ENCODE data around the gene ANKRD26.
A peak's percentile ranks its signal among the peaks of the same experiment; 100 is the strongest.
"Not testable (repeated sequence)": the region's sequence is repeated elsewhere in the genome, so short reads cannot be mapped to it uniquely, and the experiment has no call there.

ANKRD26 gene

DNA sequence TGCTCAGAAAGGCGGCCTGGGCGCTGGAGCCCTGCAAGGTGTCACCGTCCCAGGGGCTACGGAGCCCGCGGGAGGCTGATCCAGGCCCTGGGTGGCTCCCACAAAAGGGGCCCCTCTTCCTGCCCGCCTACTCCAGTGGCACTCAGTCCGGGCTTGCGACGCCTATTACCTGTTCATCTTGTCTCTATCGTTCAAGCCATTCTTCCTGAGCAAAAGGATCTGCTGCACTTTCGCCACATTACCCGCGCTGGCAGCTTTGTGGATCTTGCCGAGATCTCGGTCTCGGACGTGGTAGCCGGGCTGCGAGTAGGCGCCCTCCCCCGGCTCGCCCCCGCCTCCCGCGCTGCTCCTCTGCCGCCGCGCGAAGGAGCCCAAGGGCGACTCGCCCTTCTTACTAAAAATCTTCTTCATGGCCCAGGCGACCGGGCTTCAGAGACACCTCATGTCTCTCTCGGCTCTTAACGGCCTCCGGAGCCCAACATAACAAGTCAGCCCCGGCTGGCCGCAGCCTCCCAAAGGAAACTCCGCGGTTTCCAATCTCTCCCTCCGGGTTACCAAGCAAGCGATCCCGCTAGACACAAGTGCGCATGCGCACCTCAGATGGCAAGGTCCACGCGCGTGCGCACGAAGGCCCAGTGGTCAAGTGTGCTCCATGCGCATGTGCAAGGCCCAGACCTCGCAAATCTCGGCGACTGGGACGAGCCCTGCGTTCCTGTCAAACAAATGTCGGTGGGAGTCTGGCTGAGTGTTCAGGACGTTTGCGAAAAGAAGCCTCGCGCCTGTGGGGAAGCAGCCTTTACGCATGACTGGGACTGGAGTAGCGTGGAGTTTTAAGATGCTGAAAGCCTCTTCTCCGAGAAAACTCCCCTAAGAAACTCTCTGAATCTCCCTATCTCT lies at the start of gene ANKRD26:
Gene ANKRD26, minus strand, starts transcription at position 579 of the 897 bp plus-strand sequence. Its CDS starts 168 bp downstream, at position 411.
- peak; percentile 90 for DNase-seq

DNA sequence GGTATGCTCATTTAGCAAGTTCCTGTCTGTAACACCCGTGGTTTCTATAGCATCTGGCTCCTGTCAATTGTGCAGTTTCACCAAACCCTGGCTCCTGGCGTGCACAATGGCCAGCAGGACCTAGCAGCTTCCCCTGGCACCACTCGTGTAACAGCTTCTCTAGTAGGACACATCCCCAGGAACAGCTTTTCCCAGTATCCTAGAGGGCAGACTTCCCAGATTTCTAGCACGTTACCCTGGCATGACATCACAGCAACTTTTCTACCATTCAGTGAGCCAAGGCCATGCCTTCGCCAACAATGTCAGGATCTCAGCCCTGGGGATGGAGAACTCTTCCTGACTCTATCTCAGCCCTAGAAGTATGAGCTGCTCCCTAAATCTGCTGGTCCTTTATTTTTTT lies 47.4 kb upstream of the ANKRD26 start:
- DNase-seq = no peak

DNA sequence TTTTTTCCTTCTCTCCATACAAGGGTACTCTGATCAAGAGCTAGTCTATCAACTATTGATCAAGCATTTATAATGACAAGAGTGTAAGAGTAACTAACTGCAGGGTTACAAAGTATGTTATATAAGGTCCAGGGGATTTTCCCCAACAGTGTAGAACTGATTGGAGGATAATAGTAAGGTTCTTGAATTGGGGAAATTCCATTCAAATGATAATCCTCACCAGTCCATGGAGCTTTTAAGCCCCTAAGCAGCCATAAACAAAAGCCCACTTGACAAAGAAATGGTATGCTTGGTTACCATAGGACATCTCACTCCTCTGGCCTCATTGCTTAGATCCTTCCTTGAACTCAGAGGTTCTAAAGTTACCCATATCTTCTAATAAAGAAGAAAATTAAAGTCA lies 45.6 kb upstream of the ANKRD26 start:
- no peak for DNase-seq

DNA sequence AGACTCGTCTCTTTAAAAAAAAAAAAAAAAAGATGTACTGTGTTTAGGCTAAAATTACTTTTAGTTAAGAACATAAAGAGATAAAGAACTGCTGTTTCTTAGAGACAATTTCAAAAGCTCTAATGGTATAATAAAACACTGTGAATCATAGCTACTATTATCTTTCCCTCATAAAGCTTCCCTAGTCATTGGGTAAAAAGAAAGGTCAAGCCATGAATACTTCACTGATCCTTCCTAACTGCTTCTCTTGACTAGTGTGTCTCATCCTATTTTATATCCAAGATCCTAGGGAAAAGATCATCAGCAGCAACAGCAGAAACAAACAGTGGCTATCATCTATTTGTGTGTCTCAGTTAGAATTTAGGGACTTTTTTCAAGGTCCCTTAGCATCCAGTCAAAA lies 43.4 kb upstream of the ANKRD26 start:
- DNase-seq = no peak

DNA sequence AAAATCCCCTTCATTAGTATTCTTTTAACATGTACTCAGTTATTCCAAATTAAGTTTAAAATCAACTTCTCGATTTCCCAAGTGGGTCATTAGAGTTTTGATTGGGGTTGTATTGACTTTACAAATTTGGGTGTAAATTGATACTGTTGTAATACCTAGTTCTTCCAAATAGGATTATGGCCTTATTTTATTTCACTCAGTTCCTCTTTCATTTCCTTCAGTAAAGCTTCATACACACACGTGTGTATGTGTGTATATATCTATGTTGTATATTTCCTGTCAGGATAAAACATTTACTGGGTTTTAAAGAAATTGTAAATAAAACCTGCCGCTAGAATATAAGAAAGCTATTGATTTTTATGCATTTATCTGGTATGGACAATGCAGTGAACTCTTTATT lies 38.0 kb upstream of the ANKRD26 start:
- DNase-seq = no peak

DNA sequence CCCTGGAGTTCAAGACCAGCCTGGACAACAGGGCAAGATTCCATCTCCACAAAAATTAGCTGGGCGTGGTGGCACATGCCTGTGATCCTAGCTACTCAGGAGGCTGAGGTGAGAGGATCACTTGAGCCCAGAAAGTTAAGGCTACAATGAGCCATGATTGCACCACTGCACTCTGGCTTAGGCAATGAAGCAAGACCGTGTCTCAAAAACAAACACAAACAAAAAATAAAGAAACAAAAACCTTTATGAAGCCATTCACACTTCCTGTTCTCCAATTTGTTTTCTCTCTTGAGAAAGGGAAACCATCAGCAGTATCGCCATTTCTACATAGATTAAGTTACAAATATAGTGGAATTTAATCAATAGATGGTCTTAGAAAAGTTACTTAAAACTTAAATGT lies 34.1 kb upstream of the ANKRD26 start:
- DNase-seq = no peak

DNA sequence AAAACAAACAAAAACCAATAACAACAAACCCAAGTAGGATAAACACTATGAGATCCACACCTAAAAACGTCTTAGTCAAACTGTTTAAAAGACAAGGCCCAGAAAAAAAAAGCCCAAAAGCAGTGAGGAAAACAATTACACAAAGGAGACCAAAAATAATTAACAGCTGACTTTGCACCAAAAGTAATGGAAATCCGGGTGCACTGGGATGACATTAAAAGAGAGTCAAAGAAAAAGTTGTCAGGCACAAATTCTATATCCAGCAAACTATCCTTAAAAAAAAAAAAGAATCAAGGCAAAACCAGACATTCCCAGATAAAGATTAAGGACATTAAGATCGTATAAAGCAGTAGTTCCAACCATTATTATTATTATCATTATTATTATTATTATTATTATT lies 7.9 kb upstream of the ANKRD26 start:
- no peak for DNase-seq

DNA sequence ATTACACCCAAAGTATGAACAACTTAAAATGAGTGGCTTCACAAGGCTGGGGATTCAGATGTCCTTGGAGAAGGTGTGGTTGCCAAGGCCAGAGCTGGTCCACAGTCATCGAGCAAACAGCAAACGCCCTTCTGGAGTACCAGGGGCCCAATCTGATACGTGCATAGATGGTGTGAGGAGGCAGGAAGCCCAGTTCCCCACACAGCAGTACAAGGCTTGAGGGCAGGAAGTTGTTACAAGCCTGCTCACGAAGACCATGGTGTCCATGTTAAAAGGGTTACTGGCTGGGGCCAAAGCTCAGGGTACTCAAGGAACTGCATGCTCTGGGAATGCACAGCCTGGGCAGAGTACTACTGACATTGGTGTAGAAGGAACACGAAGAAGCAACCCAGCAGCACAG lies 4.6 kb upstream of the ANKRD26 start:
- no peak for DNase-seq

DNA sequence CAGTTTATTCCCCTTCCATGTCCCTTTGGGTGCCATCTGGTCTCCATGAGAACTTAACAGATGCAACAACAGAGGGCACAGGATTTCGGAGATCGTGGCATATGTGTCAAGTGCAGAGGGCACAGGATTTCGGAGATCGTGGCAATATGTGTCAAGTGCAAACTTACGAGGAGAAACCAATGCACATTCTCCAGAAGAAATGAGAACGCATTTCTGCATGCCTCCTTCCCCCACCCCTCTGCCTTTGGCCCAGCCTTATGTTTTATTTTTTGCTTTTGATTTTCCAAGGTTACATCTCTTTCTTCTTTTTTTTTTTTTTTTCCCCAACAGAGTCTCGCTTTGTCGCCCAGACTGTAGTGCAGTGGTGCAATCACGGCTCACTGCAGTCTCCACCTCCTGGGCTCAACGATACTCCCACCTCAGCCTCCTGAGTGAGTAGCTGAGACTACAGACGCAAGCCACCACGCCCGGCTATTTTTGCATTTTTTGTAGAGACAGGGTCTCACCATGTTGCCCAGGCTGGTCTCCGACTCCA lies 586 bp upstream of the ANKRD26 start:
- peak; percentile 79 for DNase-seq

DNA sequence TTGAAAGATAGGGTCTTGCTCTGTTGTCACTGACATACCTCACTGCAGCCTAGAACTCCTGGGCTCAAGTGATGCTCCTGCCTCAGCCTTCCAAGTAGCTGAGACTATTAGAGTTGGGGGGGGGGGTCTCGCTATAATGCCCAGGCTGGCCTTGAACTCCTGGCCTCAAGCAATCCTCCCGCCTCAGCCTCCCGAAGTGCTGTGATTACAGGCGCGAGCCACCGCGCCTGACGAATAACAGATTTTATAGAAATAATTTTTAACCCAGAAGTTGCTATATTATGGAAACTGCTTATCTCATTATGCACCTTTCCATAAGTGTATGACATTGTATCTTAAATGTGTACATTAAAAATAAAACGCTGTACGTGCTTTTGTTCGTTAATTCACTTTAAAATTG lies 846 bp downstream of the ANKRD26 start:
- DNase-seq = no peak

DNA sequence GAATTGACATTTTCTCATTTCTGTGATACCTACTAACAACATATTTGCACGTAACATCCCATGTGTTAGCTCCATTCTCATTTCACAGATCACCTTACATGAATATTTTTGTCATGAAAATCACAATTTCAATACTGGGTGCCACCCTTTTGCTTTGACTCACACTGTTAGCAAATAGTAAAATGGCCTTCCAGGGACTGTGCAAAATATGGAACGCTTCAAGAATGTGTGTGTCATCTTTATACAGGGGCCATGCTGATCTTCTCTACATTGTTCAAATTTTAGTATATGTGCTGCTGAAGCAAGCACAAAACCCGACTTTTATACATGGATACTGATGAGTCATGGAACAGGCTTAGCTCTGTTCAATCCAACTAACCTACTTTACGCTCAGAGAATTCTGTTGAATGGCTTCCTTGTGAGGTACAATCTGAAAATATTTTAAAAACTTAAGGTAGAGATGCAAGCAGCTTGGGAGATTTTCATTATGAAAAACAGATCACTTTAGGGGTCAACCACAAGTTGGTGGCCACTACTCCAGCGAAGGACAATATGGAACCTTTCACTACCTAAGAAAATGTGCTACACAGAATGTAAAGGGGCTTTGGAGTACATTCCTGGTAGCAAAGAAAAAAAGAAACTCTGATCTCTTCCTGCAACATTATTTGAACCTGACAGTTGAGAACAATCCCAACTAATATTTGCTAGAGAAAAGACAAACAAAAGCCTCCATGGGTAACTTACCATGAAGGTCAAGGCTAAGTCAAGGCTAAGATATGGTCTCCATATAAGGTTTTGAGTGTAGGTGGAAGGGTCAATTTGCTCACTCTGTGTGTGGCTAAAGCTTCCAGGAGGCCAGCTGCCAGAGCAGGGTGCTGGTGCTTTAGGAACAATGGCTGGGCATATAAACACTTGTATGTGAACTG lies 11.9 kb downstream of the ANKRD26 start:
- no peak for DNase-seq

DNA sequence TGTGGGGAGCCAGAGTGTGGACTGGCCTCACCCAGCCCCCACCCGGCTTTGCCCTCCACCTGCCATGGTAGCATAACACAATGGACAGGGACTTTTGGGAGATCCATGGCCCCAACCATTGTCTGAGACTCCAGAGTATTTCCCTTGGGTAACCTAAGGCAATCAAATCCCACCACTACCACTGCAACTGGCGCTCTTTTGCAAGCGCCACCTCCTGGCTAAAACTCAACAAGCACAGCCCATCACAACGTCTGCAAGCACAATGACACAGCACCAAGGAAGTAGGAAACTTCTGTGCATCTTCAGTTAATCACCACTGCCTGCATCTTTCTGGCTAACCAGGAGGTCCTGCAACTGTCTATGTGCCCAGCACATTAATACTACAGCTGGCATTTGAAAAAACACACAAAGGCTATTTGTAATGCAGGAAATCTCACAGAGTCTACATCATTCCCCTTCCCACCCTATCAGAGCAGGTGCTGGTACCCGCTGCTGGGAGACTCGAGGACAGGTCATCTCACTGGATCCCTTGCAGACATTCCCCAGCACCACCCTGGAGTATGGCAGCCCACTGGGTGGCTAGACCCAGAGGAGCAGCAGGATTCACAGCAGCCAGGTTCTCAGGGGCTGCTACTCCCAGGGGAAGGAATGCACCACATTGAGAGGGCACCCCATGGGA lies 27.7 kb downstream of the ANKRD26 start:
- DNase-seq = no peak

DNA sequence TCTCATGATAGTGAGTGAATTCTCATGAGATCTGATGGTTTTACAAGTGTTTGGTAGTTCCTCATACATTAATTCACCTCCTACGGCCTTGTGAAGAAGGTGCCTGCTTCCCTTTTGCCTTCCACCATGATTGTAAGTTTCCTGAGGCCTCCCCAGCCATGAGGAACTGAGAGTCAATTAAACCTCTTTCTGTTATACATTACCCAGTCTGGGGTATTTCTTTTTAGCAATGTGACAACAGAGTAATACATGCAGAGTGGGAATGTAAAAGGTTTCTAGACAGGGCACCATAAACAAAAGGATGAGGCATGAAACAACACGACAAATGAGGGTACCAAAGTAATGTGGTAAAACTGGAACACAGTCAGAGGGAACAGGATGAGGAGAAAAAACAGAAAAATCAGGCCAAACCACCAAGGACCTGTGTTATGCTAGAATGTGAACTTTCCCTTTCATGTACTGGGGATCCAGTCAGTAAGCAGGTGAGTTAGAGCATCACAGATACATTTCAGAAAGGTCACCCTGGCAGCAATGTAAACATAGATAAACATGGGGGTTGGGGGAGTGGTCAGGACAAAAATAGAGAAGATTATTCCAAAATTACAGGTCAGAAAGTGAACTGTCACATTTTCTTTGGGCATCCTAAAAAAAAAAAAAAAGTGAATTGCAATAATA lies 31.9 kb downstream of the ANKRD26 start:
- no peak for DNase-seq

DNA sequence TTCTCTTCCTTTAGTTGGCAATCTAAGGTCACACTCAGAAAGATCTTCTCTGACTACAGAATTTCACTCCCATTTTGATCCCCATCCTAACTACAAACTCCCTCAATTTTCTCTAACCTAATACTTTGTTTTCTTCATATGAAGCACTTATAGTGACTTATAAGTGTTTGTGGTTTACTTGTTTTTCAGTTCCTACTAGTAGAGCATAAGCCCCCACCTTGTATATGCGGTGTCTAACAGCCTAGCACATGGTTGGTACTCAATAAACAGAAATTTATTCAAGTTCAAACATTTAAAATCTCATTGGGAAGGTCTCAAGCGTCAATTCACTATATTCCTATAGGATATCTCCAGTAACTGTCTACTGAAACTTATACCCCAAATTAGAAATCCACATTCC lies 35.2 kb downstream of the ANKRD26 start:
- no peak for DNase-seq

DNA sequence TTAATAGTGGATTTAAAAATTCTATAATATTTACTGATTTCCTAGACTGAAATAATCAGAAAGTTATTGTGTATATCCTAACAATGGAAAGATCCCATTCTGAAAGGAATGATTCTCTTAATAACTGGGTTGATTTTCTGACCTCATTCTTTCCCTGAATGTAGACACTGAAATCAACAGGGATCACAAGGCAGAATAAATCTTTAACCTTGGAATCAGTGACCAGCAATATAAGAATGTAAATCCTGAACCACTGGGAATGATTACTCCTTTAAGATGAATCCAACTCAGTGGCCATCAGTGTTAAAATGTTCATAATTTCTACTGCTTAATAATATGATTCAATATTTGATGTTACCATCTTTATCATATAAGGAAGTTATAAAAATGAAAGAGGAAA lies 47.6 kb downstream of the ANKRD26 start:
- no peak for DNase-seq

DNA sequence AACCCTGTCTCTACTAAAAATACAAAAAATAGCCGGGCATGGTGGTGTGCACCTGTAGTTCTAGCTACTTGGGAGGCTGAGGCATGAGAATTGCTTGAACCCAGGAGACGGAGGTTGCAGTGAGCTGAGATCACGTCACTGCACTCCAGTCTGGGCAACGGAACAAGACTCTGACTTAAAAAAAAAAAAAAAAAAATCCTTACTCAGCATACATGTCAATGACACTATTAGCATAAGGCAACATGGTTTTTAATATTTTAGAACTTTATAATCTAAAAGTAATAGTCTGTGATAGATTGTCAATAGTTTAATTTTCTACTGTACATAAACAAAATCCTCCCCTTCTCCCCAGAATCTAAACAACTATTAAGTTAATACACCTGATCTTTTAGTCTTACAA lies 55.0 kb downstream of the ANKRD26 start:
- DNase-seq = not testable (repeated sequence)

DNA sequence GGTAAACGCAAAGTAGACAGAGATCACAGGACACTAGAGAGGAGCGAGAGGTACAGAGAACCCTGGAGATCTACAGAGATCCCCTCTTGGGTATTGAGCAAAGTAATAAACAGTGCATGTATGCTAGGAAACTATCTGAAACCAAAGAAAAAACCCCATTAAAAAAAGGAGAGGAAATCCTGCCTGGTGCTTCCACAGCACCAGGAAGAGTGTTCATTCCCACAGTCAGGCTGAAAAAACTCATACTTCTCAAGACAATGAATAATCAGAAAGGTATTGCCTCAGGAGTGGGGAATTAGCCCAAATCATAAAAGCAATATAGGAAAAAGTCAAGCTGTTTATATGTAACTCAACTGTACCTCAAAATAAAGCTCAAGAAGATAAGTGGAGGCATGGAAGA lies 59.1 kb downstream of the ANKRD26 start:
- no peak for DNase-seq

DNA sequence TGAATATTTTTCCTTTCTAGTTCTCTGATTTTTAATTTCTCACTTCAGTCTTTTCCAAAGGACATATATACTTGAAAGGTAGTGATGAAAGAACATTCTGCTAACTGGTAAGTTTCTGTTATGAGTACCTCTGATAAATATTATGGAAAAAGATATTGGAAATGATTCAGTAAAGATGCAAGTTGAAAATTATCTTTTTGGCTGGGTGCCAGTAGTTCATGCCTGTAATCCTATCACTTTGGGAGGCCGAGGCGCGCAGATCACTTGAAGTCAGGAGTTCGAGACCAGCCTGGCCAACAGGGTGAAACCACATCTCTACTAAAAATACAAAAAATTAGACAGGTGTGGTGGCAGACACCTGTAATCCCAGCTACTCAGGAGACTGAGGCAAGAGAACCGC lies 62.1 kb downstream of the ANKRD26 start:
- no peak for DNase-seq

DNA sequence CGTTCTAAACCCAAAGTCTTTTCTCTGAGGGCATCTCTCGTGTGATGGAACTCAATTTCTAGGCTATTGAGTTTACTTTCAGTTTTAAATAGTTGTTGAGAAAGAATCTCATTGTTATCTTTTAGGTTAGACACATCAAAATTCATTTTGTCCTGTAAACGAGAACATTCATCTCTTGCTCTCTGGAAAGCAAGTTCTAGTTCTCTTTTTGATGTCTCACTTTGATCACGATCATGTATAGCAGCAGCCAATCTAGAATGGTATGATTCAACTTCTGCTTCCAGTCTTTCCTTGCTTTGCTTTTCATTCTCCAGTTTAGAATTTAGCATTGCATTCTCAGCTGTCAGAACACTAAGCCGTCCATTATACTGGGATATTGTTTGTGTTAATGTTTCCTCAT lies 65.1 kb downstream of the ANKRD26 start:
- no peak for DNase-seq

DNA sequence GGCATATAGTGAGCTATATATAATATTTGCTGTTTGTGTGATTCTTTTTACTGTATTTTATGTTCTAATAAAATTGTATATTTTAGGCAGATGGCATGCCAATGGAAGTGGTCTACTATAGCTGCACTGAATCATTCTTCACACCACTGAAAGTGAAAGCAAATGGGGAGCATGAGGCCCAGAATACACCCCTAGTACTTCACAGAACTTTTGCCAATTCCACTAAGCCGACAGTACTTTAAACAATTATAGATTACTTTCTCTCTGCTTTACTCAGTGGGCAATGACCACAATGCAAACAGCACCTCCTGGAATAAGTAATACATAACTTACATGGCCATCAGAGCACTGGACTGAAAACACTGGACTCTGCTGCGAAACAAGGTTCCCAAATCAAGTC lies 70.2 kb downstream of the ANKRD26 start:
- no peak for DNase-seq

DNA sequence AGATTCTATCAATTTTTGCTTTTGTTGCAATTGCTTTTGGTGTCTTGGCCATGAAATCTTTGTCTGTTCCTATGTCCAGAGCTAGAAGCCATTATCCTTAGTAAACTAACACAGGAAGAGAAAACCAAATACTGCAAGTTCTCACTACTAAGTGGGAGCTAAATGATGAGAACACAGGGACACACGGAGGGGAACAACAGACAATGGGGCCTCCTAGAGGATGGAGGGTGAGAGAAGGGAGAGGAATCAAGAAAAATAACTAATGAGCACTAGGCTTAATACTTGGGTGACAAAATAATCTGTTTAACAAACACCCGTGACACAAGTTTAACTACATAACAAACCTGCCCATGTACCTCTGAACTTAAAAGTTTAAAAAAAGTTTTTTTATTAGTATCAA lies 78.2 kb downstream of the ANKRD26 start:
- no peak for DNase-seq

DNA sequence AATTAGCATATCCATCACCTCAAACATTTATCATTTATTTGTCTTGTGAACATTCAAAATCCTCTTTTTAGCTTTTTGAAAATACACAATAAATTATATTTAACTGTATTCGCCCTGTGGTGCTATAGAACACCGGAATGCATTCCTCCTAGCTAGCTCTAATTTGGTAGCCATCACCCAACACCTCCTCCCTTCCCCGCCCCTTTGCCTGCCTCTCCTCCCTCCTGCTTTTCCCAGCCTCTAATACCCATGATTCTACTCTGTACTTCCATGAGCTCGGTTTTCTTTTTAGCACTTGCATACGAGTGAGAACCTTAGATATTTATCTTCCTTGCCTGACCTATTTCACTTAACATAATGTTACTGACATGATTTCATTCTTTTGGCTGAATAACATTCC lies 80.1 kb downstream of the ANKRD26 start:
- no peak for DNase-seq

DNA sequence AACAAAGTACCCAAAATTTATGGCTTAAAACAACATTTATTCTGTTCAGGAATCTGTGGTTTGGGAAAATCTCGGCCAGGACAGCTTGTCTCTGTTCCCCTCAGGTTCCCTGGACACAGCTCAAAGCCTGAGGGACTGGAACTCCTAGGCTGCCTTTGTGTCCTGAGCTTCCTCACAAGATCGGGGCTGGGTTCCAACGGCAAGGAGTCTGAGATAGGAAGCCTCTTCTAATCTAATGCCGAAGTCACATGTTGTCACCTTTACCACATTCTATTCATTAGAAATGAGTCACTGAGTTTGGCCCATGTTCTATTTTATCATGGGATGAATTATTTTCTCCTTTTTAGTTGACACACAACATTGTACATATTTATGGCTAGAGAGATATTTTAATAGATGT lies 80.5 kb downstream of the ANKRD26 start:
- DNase-seq = no peak

Measured in NCI-H1694 treated with DMSO at 0.1 percent for 48 hours (cell line).